Loucy (cell line): Measurements from ENCODE around the gene ZNF396.
A peak's percentile ranks its signal among the peaks of the same experiment; 100 is the strongest.

ENCODE experiments used
- H2AFZ ChIP-seq: fragments of 200-600 bp; sonication (generic); 2 replicates; pipeline ENCODE4 v1.6.0; 2016; ENCODE audit warnings: antibody characterized with exemption, mild to moderate bottlenecking, low read length, moderate library complexity
- H3F3A ChIP-seq: fragments of 200-600 bp; 2 replicates; pipeline ENCODE4 v1.6.0; 2016; ENCODE audit warnings: antibody characterized with exemption, low read depth, mild to moderate bottlenecking
- H3K27me3 ChIP-seq: fragments of 200-600 bp; sonication (generic); 2 replicates; pipeline ENCODE4 v1.6.1; 2014; ENCODE audit warnings: low read length, mild to moderate bottlenecking; ENCODE audit not compliant: insufficient read depth, poor library complexity, severe bottlenecking
- H3K36me3 ChIP-seq: fragments of 200-600 bp; sonication (generic); 2 replicates; pipeline ENCODE4 v1.6.1; 2016; ENCODE audit warnings: low read length; ENCODE audit not compliant: insufficient read depth
- H3K4me1 ChIP-seq: fragments of 200-600 bp; sonication (generic); 2 replicates; pipeline ENCODE4 v1.5.1; 2014; ENCODE audit warnings: low read length, mild to moderate bottlenecking; ENCODE audit not compliant: insufficient read depth, poor library complexity, severe bottlenecking
- H3K4me2 ChIP-seq: fragments of 200-600 bp; sonication (generic); 2 replicates; pipeline ENCODE4 v1.6.0; 2014; ENCODE audit warnings: antibody characterized with exemption, low read length, low read depth, mild to moderate bottlenecking; ENCODE audit not compliant: poor library complexity, severe bottlenecking
- H3K4me3 ChIP-seq: fragments of 200-600 bp; sonication (generic); 2 replicates; pipeline ENCODE4 v1.5.1; 2014; ENCODE audit warnings: low read length, mild to moderate bottlenecking, mixed read lengths; ENCODE audit not compliant: poor library complexity, severe bottlenecking
- H3K79me2 ChIP-seq: fragments of 200-600 bp; sonication (generic); 2 replicates; pipeline ENCODE4 v1.6.1; 2014; ENCODE audit warnings: low read length; ENCODE audit not compliant: insufficient read depth
- H3K9ac ChIP-seq: fragments of 200-600 bp; sonication (generic); 2 replicates; pipeline ENCODE4 v1.6.0; 2014; ENCODE audit warnings: mild to moderate bottlenecking, low read depth, low read length, moderate library complexity; ENCODE audit not compliant: poor library complexity, severe bottlenecking
- H3K9me2 ChIP-seq: fragments of 200-600 bp; sonication (generic); replicated peaks from 2 replicates; pipeline ENCODE4 v1.6.1; 2016; ENCODE audit warnings: low read depth, low read length, mixed read lengths
- H3K9me3 ChIP-seq: fragments of 200-600 bp; sonication (generic); 2 replicates; pipeline ENCODE4 v1.6.1; 2014; ENCODE audit warnings: mild to moderate bottlenecking, antibody characterized with exemption, low read length, low read depth; ENCODE audit not compliant: insufficient read depth
- H4K20me1 ChIP-seq: fragments of 200-600 bp; sonication (generic); 2 replicates; pipeline ENCODE4 v1.6.0; 2014; ENCODE audit warnings: antibody characterized with exemption, low read length, mild to moderate bottlenecking; ENCODE audit not compliant: insufficient read depth, poor library complexity, severe bottlenecking
- CTCF ChIP-seq: fragments of 200-600 bp; sonication (generic); conservative IDR thresholded peaks from 2 replicates; pipeline ENCODE4 v1.5.1; 2014; ENCODE audit warnings: mild to moderate bottlenecking, antibody characterized with exemption, low read length
- EZH2phosphoT487 ChIP-seq: fragments of 200-600 bp; IDR thresholded peaks from 2 replicates; pipeline ENCODE4 v1.6.1; 2018; ENCODE audit warnings: antibody characterized with exemption, mild to moderate bottlenecking, moderate library complexity, borderline replicate concordance

The ZNF396 gene

GRCh38 chr18:35362531-35362930, 14.6 kb downstream of the ZNF396 start:
- H2AFZ ChIP-seq: no peak overlapping the region
- H3K9ac ChIP-seq: no peak overlapping the region
- no peaks in the 10 kb centered on the region; the same call in 1 of the 2 replicates for H3K9me2 ChIP-seq
- H3K27me3 ChIP-seq: no peaks in the 10 kb centered on the region
- no peaks in the 10 kb centered on the region for H3K9me3 ChIP-seq
- no peaks in the 10 kb centered on the region for H3K79me2 ChIP-seq
- TF ChIP-seq EZH2phosphoT487 (no peak), CTCF (no peak)
- H3K36me3 ChIP-seq: no peaks in the 10 kb centered on the region
- no peaks in the 10 kb centered on the region for H3K4me1 ChIP-seq
- H3F3A ChIP-seq: no peaks in the 10 kb centered on the region
- H4K20me1 ChIP-seq: no peaks in the 10 kb centered on the region
- no peak overlapping the region for H3K4me3 ChIP-seq
- no peak overlapping the region for H3K4me2 ChIP-seq

GRCh38 chr18:35361570-35362321, 15.4 kb downstream of the ZNF396 start:
- no peaks in the 10 kb centered on the region for H3K27me3 ChIP-seq
- no peaks in the 10 kb centered on the region for H3K79me2 ChIP-seq
- no peak overlapping the region for H2AFZ ChIP-seq
- no peaks in the 10 kb centered on the region for H4K20me1 ChIP-seq
- no peak overlapping the region for H3K4me2 ChIP-seq
- no peaks in the 10 kb centered on the region; the same call in 1 of the 2 replicates for H3K9me2 ChIP-seq
- H3F3A ChIP-seq: no peaks in the 10 kb centered on the region
- H3K4me3 ChIP-seq: no peak overlapping the region
- H3K36me3 ChIP-seq: no peaks in the 10 kb centered on the region
- H3K4me1 ChIP-seq: no peaks in the 10 kb centered on the region
- no peak overlapping the region for H3K9ac ChIP-seq
- TF ChIP-seq CTCF (no peak), EZH2phosphoT487 (no peak)
- H3K9me3 ChIP-seq: no peaks in the 10 kb centered on the region

GRCh38 chr18:35355140-35355618, 22.0 kb downstream of the ZNF396 start:
- Histone ChIP-seq H3F3A (no peaks in the 10 kb centered on the region), H4K20me1 (no peaks in the 10 kb centered on the region), H3K36me3 (no peaks in the 10 kb centered on the region), H3K4me3 (peak overlapping the region; percentile 45), H3K9me2 (no peaks in the 10 kb centered on the region), H2AFZ (peak overlapping the region; percentile 98), H3K4me2 (peak overlapping the region; percentile 45), H3K4me1 (no peaks in the 10 kb centered on the region), H3K79me2 (no peaks in the 10 kb centered on the region), H3K27me3 (no peaks in the 10 kb centered on the region), H3K9ac (peak overlapping the region; percentile 48), H3K9me3 (peaks cover 10% of the 10 kb centered on the region; the same call in 1 of the 2 replicates)
- TF ChIP-seq EZH2phosphoT487 (no peak), CTCF (peak; percentile 81)
